NT2/D1 (cell line): Measurements from ENCODE around the gene ADTRP.

Experiments used
- SUZ12 ChIP-seq: IDR thresholded peaks from 2 replicates; pipeline ENCODE4 v1.6.1; 2011; ENCODE audit not compliant: insufficient read length, insufficient read depth; ENCODE audit errors: extremely low read depth
- ZNF274 ChIP-seq: IDR thresholded peaks from 2 replicates; pipeline ENCODE4 v1.6.1; 2011; ENCODE audit warnings: mild to moderate bottlenecking, low read depth, low read length

DNA sequence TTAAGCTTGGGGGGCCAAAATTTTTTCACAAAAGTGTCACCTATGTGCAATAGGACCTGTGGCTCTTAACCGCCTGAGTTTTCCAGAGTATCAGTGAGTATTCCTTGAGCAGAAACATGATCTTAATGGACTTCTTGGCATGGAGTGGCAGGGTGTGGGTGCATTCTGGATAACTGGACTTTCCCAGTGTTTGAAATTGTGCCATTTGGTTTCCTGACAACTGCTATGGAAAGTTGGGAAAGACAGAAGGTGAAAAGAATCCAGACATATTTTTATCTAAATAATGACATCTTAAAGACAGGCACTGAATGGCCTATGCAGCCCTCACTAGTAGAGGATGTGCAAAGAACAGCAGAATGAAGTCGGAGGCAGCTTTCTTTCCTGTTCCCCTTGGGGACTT is 34.3 kb upstream of the ADTRP start:
- no peak for TF ChIP-seq SUZ12
- no peak for TF ChIP-seq ZNF274
